ENCODE measurements around the gene LCE1C.

DNA sequence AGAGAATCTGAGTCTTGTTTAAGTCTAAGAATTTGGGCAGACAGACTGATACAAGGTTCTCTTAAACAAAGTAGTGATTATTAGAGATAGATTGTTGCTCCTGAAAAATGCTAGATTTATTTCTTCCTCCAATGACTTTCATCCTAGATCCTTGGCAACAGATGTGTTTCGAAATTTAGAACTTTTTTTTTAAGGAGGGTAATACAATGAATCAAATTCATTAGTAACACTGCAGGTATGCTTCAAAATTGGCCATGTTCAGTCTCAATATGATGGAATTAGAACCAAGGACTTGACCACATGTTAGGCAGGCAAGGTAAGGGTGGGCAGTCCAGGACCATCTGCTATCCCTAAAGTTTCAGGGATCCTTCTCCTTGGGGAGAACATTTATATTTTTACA is 36.0 kb downstream of the LCE1C start:
- TF ChIP-seq, protein P1, sequence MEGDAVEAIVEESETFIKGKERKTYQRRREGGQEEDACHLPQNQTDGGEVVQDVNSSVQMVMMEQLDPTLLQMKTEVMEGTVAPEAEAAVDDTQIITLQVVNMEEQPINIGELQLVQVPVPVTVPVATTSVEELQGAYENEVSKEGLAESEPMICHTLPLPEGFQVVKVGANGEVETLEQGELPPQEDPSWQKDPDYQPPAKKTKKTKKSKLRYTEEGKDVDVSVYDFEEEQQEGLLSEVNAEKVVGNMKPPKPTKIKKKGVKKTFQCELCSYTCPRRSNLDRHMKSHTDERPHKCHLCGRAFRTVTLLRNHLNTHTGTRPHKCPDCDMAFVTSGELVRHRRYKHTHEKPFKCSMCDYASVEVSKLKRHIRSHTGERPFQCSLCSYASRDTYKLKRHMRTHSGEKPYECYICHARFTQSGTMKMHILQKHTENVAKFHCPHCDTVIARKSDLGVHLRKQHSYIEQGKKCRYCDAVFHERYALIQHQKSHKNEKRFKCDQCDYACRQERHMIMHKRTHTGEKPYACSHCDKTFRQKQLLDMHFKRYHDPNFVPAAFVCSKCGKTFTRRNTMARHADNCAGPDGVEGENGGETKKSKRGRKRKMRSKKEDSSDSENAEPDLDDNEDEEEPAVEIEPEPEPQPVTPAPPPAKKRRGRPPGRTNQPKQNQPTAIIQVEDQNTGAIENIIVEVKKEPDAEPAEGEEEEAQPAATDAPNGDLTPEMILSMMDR (conservative IDR thresholded peaks at IDR 0.05; ENCODE audit: low read depth, low read length), result no peak
- TF ChIP-seq EZH2phosphoT487 (IDR thresholded peaks at IDR 0.05; ENCODE audit: borderline replicate concordance, low read length) (no peak), EZH2 (IDR thresholded peaks at IDR 0.05; ENCODE audit: low read length, unreplicated experiment) (no peak)

Measured in PC-3 (cell line).